ENCODE measurements around the gene FMC1. TPM values are rescaled to one million over a fixed set of nuclear protein-coding genes. Genes with fewer than 3 reads are reported as not detected.
"Not testable (repeated sequence)": the region's sequence is repeated elsewhere in the genome, so short reads cannot be mapped to it uniquely, and the experiment has no call there.

Gene FMC1
- total RNA-seq, 2 experiments from 2014 or later, result 0.89 to 1.2 TPM

DNA sequence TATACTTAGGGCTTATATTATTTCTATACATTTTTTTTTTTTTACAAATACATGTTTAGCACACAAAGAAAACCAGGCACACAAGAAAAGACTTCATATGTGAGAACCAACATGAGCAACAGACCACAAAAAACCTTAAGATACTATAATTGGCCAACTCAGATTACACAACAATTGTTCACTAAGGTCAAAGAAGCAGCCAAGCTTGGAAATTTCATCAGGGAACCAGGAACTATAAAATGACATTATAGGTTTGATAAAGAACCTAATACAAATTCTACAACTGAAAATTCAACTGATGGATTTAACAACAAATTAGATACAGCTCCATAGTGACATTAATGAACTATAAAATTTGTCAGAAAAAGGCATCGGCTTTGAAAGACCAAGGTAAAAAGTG lies 14.2 kb downstream of the FMC1 start:
- no peaks in the 10 kb centered on the region for H3K9me3 ChIP-seq (ENCODE audit: control insufficient read depth in 1 of 2, insufficient read depth in 1 of 2, low read length in 2 of 2)
- no peaks in the 10 kb centered on the region for H3K27me3 ChIP-seq (ENCODE audit: control insufficient read depth in 1 of 2, insufficient read depth in 2 of 2, low read length in 2 of 2)
- Mint-ChIP-seq H3K36me3 (ENCODE audit: low read depth) (peaks cover 30% of the 10 kb centered on the region), H3K27ac (no peak overlapping the region), H3K4me3 (peak overlapping the region; percentile 60), H3K4me1 (ENCODE audit: low read depth) (peaks cover 18% of the 10 kb centered on the region), H3K9me3 (no peaks in the 10 kb centered on the region), H3K27me3 (no peaks in the 10 kb centered on the region)
- ATAC-seq (ENCODE audit: poor library complexity), result no peak
- no peak overlapping the region for H3K27ac ChIP-seq (ENCODE audit: low read depth in 1 of 2, low read length in 2 of 2)
- intact Hi-C loops (cut with DNase I, micrococcal nuclease), result loop anchor here in 1 of 2 experiments (5.0 kb wide), 1 partner anchor 37 kb away; no protein-coding TSS in a partner anchor
- H3K36me3 ChIP-seq (ENCODE audit: insufficient read depth, low read length), result peaks cover 6% of the 10 kb centered on the region
- ChIA-PET CTCF (no interaction called here), POLR2A (interaction anchor here (0.6 to 7.0 kb wide), 2 partner anchors 13 to 30 kb away, joined by 3 to 166 read pairs; partner anchors contain the start of gene FMC1)
- H3K4me1 ChIP-seq (ENCODE audit: insufficient read depth, low read length), result peaks cover 11% of the 10 kb centered on the region
- TF ChIP-seq, protein P1, sequence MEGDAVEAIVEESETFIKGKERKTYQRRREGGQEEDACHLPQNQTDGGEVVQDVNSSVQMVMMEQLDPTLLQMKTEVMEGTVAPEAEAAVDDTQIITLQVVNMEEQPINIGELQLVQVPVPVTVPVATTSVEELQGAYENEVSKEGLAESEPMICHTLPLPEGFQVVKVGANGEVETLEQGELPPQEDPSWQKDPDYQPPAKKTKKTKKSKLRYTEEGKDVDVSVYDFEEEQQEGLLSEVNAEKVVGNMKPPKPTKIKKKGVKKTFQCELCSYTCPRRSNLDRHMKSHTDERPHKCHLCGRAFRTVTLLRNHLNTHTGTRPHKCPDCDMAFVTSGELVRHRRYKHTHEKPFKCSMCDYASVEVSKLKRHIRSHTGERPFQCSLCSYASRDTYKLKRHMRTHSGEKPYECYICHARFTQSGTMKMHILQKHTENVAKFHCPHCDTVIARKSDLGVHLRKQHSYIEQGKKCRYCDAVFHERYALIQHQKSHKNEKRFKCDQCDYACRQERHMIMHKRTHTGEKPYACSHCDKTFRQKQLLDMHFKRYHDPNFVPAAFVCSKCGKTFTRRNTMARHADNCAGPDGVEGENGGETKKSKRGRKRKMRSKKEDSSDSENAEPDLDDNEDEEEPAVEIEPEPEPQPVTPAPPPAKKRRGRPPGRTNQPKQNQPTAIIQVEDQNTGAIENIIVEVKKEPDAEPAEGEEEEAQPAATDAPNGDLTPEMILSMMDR (IDR thresholded peaks at IDR 0.05), result no peak
- no peak overlapping the region for H3K4me3 ChIP-seq (ENCODE audit: low read length)
- DNase-seq, result no peak

GRCh38 chr7:139357729-139358506 lies 16.8 kb downstream of the FMC1 start:
- intact Hi-C loops (cut with DNase I, micrococcal nuclease), result loop anchor here in 1 of 2 experiments (5.0 kb wide), 1 partner anchor 34 kb away; no protein-coding TSS in a partner anchor
- H3K27me3 Mint-ChIP-seq; ATAC-seq (ENCODE audit: poor library complexity); H3K27me3 ChIP-seq (ENCODE audit: control insufficient read depth in 1 of 2, insufficient read depth in 2 of 2, low read length in 2 of 2); H3K9me3 Mint-ChIP-seq; DNase-seq; CTCF ChIA-PET; H3K36me3 ChIP-seq (ENCODE audit: insufficient read depth, low read length); H3K9me3 ChIP-seq (ENCODE audit: control insufficient read depth in 1 of 2, insufficient read depth in 1 of 2, low read length in 2 of 2): not testable (repeated sequence)
- H3K4me1 ChIP-seq (ENCODE audit: insufficient read depth, low read length), result peaks cover 18% of the 10 kb centered on the region
- peak overlapping the region; percentile 98 to 99 for H3K27ac ChIP-seq (ENCODE audit: low read depth in 1 of 2, low read length in 2 of 2)
- H3K4me3 ChIP-seq (ENCODE audit: low read length), result peak overlapping the region; percentile 91
- peak overlapping the region; percentile 98 for H3K27ac Mint-ChIP-seq
- H3K4me3 Mint-ChIP-seq, result peak overlapping the region; percentile 99
- H3K36me3 Mint-ChIP-seq (ENCODE audit: low read depth), result peaks cover 30% of the 10 kb centered on the region
- POLR2A ChIA-PET, result interaction anchor here (7.0 kb wide), 1 partner anchor 16 kb away, joined by 166 read pairs; the partner anchor contains the start of gene FMC1
- peaks cover 38% of the 10 kb centered on the region for H3K4me1 Mint-ChIP-seq (ENCODE audit: low read depth)

- intact Hi-C loops (cut with DNase I, micrococcal nuclease), result loop anchor here (1.0 to 5.0 kb wide), 2 partner anchors 17 to 34 kb away; partner anchors contain the start of gene FMC1 (in 1 of the 2)
- Mint-ChIP-seq H3K9me3 (no peaks in the 10 kb centered on the region), H3K4me1 (ENCODE audit: low read depth) (peaks cover 46% of the 10 kb centered on the region), H3K27me3 (no peaks in the 10 kb centered on the region), H3K4me3 (peak overlapping the region; percentile 99), H3K27ac (peak overlapping the region; percentile 98), H3K36me3 (ENCODE audit: low read depth) (peaks cover 33% of the 10 kb centered on the region)
- ATAC-seq (ENCODE audit: poor library complexity), result peak; percentile 8
- H3K4me1 ChIP-seq (ENCODE audit: insufficient read depth, low read length), result peaks cover 22% of the 10 kb centered on the region
- peak overlapping the region; percentile 98 to 99 for H3K27ac ChIP-seq (ENCODE audit: low read depth in 1 of 2, low read length in 2 of 2)
- H3K9me3 ChIP-seq (ENCODE audit: control insufficient read depth in 1 of 2, insufficient read depth in 1 of 2, low read length in 2 of 2), result no peaks in the 10 kb centered on the region
- DNase-seq, result peak in 13 of 14 experiments; percentile 7 to 72 (median 29)
- CTCF ChIA-PET, result interaction anchor here (0.6 to 1.4 kb wide), 2 partner anchors 12 to 15 kb away, joined by 3 to 4 read pairs; no protein-coding TSS in a partner anchor
- POLR2A ChIA-PET, result interaction anchor here (0.7 to 7.0 kb wide), 17 partner anchors 11 to 1656 kb away, joined by 3 to 166 read pairs (median 8); partner anchors contain the start of genes FMC1, KDM7A, MRPS33 and UBN2
- no peaks in the 10 kb centered on the region for H3K27me3 ChIP-seq (ENCODE audit: control insufficient read depth in 1 of 2, insufficient read depth in 2 of 2, low read length in 2 of 2)
- TF ChIP-seq, protein P1 (IDR thresholded peaks at IDR 0.05), result no peak
- H3K4me3 ChIP-seq (ENCODE audit: low read length), result peak overlapping the region; percentile 91
- H3K36me3 ChIP-seq (ENCODE audit: insufficient read depth, low read length), result peaks cover 7% of the 10 kb centered on the region
Observed at GRCh38 chr7:139358541-139359365, 17.6 kb downstream of the FMC1 start.

Data from CD4-positive, alpha-beta T cell (primary cell).